GM10847 (cell line): ENCODE measurements around the gene MYO9B.

Experiments
- POLR2A ChIP-seq: IDR thresholded peaks from 2 replicates; pipeline ENCODE4 v1.6.1; 2011; ENCODE audit not compliant: insufficient read length; ENCODE audit errors: extremely low read depth

MYO9B gene

DNA sequence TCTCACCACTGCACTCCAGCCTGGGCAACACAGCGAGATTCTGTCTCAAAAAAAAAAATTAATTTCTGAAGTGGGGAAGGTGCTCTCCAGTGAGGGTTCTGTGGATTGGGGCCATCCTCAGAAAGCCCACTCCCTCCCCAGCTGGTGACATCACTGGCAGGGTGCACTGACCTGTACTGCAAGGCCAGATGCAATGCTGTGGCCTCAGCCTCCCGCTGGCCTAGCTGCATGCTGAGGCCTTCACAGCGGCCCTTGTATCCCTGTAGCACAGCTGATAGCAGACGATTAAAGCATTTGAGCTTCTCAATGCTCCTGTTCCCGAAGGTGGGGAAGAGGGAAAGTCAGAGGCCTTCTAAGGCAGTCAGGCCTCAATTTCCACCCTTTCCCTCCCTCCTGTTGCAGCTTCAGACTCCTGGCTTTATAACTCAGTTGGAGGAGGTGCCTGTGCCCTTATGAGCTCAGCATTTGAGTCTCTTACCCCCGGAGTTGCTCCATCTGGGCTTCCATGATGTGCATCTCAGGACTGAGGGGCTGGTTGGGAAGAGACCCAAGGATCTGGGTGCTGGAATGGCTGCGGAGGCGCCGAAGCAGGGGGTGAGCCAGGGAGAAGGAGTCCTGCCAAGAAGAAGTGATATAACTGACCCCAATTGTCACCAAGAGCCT lies 183.7 kb downstream of the MYO9B start:
- no peak for TF ChIP-seq POLR2A

DNA sequence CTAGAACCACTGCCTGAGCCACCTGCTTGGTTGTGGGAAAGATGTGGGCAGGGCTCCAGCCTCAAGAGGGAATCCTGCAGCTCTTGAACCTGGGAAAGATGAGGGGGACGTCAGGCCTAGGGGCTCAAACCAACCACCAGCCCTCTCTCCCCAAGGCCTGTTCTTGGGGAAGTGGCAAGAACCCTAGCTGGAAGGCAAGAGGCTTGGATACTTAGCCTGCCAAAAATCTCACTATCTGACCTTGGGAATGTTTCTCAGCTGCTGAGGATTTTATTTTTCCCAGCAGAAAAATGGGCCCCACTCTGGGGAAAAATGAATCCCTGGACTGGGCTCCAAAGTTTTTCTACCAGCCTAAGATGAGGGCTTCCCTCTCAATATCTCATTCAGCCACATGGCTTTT lies 184.4 kb downstream of the MYO9B start:
- TF ChIP-seq POLR2A: no peak

DNA sequence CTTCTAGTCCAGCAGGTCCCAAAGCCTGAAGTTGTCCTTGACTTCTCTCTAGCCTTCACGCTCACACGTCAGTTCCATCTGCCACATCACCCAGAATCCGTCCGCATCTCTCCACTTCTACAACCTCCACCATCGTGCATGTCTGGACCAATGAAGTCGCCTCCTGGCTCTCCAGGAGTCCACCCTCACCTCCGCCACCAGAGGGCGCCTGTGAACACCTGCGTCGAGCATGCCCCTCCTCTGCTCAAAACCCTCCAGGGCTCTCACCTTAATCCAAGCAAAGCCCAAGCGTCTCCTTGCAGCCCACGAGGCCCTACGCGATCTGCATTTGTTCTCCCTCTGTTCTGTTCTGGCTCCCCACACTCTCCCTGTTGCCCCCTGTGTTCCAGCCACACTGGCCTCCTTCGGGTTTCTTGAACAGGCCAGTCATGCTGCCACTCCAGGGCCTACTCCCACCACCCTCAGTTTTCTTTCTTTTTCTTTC lies 185.3 kb downstream of the MYO9B start:
- TF ChIP-seq POLR2A: no peak

DNA sequence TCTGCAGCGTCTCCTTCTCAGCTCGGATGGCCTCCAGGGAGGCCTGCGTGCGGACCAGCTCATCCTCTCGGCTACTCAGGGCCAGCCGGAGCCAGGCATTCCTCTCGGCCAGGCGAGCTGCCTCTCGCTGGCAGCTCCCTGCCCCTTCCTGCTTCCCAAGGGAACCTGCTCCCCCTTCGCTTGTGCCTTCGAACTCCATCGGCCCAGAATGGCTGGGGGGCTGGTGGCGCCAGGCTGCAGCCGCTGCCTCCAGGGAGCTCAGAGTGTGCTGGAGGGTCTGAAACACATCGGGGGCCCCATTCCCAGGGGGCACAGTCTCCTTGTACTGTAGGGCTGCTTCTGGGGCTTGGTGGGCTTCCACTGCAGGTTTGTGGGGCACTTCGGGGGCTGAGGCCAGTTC lies 187.0 kb downstream of the MYO9B start:
- no peak for TF ChIP-seq POLR2A
